Effector CD8-positive, alpha-beta T cell (primary cell): ENCODE results near the gene TNRC18.
"Not testable (repeated sequence)": the region's sequence is repeated elsewhere in the genome, so short reads cannot be mapped to it uniquely, and the experiment has no call there.

Source experiments
- DNase-seq: peaks from one replicate; lab custom pipeline; 2025; lab: John Stamatoyannopoulos, UW

TNRC18 gene

GRCh38 chr7:5375925-5376324 is 47.7 kb downstream of the TNRC18 start:
- DNase-seq = no peak

GRCh38 chr7:5374464-5374863 is 49.2 kb downstream of the TNRC18 start:
- DNase-seq = no peak

- no peak for DNase-seq
These were observed 50.3 kb downstream of the TNRC18 start for GRCh38 chr7:5373300-5373699.

- no peak for DNase-seq
These were observed 52.9 kb downstream of the TNRC18 start for GRCh38 chr7:5370454-5371353.

- no peak for DNase-seq
These were observed 56.0 kb downstream of the TNRC18 start for GRCh38 chr7:5367661-5368060.

GRCh38 chr7:5365976-5366625 is 57.5 kb downstream of the TNRC18 start:
- peak; percentile 48 for DNase-seq

GRCh38 chr7:5363729-5364128 is 59.9 kb downstream of the TNRC18 start:
- no peak for DNase-seq

GRCh38 chr7:5362466-5362865 is 61.2 kb downstream of the TNRC18 start:
- DNase-seq = no peak

- no peak for DNase-seq
These were observed 62.0 kb downstream of the TNRC18 start for GRCh38 chr7:5361446-5362127.

GRCh38 chr7:5360971-5361370 is 62.7 kb downstream of the TNRC18 start:
- no peak for DNase-seq

- no peak for DNase-seq
These were observed 63.2 kb downstream of the TNRC18 start for GRCh38 chr7:5360451-5360850.

- not testable (repeated sequence) for DNase-seq
These were observed 63.6 kb downstream of the TNRC18 start for GRCh38 chr7:5360021-5360420.

GRCh38 chr7:5359344-5359743 is 64.3 kb downstream of the TNRC18 start:
- no peak for DNase-seq

- no peak for DNase-seq
These were observed 65.7 kb downstream of the TNRC18 start for GRCh38 chr7:5357951-5358350.

GRCh38 chr7:5356751-5357119 is 66.9 kb downstream of the TNRC18 start:
- no peak for DNase-seq

GRCh38 chr7:5354460-5355232 is 69.0 kb downstream of the TNRC18 start:
- no peak for DNase-seq

- DNase-seq = no peak
These were observed 71.1 kb downstream of the TNRC18 start for GRCh38 chr7:5352440-5353010.

GRCh38 chr7:5351507-5352265 is 71.9 kb downstream of the TNRC18 start:
- no peak for DNase-seq

GRCh38 chr7:5350600-5351385 is 72.8 kb downstream of the TNRC18 start:
- DNase-seq = no peak

GRCh38 chr7:5350174-5350463 is 73.5 kb downstream of the TNRC18 start:
- no peak for DNase-seq
